Measurements from ENCODE around the gene ARHGAP18. TPM values are rescaled to one million over a fixed set of nuclear protein-coding genes. Genes with fewer than 3 reads are reported as not detected.

Gene ARHGAP18
- total RNA-seq, 1 donor from 2014 or later = 27.6 TPM

DNA sequence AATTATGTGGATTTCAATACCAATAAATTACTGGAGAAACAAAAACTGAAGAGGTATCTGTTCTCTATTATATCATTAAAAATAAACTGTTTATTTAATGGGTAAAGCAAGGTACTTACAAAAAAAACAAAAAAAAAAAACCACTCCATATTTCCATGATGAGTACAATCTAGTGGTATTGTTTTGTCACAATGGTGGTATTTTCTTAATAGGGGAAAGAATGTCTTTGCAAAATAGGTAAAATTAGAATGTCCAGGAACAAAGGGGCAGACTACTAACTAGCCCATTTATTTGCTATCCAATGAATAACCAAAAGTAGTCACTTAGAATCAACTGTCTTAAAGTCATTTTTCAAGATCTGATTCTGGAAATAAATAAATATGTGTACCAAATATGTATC is 92.0 kb downstream of the ARHGAP18 start:
- DNase-seq (ENCODE audit: low read depth in 2 of 2) = peak in 1 of 2 donors; percentile 35

DNA sequence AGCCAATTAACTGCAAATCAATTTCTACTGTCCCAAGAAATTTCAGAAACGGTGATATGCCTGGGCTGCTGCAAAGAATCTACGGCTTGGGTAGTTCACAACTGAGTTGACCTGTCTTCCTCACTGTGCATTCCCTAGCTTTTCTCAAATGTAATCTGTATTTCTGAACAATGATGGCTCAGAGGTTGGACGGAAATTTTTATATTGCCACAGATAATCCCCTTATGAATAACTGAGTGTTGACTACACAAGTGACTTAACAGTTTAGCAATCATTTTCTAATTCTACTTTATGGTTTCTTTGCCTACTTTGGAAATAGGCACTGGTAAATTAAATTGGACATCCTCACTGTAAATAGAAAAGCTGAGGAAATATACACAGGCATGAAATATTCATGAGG is 94.5 kb downstream of the ARHGAP18 start:
- no peak for DNase-seq (ENCODE audit: low read depth in 2 of 2)

DNA sequence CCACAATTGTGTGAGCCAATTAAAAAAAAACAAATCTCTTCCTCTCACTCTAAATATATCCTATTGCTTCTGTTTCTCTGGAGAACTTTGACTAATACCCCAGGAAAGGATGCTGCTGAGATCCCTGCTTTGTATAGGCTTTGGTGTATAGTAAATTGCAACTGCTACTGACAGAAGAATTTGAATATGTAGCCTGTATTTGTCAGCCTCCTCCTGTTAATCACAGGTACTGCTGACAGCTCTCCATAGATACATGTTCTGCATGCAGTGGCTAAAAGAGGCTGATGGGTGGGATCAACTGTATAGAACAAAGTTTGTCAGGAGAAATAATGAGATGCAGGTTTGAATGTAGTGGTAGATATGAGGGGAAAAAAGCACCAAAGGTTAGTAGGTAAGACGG is 95.0 kb downstream of the ARHGAP18 start:
- no peak for DNase-seq (ENCODE audit: low read depth in 2 of 2)

DNA sequence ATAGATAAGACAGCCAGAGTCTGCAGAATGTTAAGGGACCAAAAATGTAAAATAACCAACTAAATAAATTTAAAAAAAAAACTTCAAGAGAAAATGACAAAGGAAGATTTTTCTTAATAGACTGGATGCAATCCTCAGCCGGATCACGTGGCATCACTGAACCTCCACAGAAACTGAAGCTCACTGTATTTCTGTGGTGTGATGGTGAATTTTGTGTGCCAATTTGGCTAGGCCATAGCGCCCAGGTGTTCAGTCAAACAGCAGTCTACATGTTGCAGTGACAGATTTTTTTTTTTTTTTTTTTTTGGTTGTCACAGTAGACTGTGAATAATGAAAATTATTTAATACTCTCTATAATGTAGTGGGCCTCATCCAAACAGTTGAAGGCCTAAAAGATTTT is 95.5 kb downstream of the ARHGAP18 start:
- no peak for DNase-seq (ENCODE audit: low read depth in 2 of 2)

DNA sequence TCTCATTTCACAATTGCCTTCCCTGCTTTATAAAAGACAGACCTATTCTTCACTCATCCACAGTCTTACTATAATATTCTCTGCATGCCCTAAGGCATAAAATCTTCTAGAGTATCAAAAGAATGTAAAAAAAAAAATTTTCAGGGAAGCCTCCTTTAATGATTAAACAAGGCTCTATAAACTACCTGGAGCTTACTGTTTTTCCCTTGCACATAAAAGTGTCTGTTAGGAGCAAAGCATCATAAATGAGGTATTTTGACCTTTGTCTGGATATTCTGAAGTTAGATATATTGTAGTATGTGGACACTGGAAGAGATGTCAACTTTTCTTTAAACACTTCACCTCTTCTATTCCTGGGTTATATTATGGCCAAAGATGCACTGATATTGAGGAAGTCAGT is 97.5 kb downstream of the ARHGAP18 start:
- no peak for DNase-seq (ENCODE audit: low read depth in 2 of 2)

DNA sequence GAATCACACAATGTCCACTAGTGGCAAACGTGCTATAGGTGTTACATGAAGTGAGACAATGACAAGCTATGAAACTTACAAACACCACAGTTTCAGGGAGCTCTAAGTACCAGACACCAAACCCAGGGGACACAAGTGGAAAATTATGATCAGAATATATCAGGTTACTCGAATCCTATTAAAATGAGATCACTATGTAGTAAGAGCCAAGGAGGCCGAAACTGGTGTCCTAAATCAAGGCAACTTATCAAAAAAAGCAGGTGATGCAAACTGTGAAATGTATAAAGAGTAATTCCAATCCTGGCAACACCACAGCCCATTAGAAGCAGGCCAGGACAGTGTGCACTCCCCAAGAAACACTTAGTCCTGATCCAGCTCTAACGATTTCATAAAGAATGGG is 100.3 kb downstream of the ARHGAP18 start:
- DNase-seq (ENCODE audit: low read depth in 2 of 2) = no peak

DNA sequence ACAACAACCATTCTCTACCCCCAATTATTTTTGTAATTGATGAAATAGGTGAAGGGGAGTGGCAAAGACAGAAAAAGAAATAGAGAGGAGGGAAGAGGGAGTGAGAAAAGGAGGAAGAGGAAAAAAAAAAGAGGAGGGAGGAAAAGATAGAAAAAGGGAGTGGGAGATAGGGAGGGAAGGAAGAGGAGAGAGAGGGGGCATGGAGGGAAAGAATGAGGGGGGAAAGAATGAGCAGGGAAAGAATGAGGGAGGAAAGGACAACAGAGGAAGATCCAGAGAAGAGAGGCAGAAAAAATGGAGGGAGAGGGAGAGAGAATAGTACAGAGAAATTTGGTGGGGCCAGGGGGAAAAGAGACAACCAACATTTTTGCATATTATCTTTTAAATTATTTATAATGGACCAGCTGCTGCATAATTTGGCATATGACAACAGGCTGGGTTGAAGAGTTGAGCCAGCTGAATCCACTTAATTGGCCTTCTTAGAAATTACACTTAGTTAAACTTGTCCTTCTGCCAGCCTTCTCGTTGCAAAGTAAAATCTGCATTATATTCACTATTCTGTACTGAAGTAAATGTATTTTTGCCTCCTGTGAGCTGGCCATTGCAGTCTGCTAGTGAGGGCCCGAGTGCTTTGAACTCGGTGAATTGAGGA is 101.0 kb downstream of the ARHGAP18 start:
- DNase-seq (ENCODE audit: low read depth in 2 of 2) = no peak

DNA sequence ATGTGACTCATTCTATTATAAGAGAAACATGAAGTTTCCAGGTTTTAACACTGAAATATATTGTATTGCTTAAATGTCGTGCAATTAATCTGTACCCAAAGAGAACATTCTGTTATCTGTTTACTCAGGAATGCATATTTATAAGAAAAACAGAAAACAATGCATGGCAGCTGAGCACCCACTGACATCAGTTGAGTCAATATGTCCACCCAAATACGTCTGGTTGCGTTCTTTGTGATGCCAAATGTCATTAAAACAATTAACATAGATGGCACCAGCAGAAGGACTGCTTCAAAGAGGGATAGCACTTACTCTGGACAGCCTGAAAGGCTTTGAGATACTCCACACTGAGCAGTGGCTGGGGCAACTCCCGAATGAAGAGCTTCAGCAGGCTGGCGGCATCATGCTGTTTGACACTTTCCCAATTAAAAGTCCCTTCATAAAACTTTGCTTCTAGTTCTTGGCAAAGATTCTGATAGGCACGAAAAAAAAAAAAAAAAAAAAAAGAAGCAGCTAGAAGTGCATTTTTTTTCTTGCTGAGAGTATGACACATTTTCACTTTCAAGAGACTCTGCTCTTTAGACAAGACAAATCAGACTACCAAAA is 102.3 kb downstream of the ARHGAP18 start:
- DNase-seq (ENCODE audit: low read depth in 2 of 2) = no peak

DNA sequence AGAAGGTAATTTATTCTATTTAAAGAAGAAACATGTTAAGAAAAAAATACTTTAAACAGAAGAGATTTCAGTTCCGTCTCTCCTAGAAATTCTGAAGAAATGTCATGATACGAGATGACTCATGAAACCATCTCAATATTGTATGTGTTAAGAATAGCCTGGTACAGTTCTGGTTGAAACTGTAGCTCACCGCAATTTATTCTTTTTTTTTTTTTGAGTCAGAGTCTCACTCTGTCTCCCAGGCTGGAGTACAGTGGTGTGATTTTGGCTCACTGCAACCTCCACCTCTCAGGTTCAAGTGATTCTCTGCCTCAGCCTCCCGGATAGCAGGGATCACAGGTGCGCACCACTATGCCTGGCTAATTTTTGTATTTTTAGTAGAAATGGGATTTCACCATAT is 103.3 kb downstream of the ARHGAP18 start:
- no peak for DNase-seq (ENCODE audit: low read depth in 2 of 2)

DNA sequence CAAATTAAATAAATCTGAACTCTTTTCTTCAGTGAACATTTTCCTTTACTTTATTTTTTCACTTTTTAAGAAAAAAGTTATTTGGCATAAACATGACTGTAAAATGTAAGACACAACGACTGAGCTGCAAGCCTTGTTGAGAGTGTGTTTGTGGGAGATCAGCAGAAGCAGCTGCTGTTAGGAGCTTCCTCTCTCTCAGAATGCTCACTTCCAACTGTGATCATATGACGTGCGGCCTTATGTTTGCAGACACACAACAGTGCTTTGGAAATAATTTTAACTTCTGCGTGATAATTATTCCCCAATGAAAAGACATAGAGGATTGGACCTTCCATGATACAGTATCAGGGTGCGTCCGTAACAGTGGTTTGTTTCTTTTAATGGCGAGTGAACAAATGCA is 104.0 kb downstream of the ARHGAP18 start:
- no peak for DNase-seq (ENCODE audit: low read depth in 2 of 2)

DNA sequence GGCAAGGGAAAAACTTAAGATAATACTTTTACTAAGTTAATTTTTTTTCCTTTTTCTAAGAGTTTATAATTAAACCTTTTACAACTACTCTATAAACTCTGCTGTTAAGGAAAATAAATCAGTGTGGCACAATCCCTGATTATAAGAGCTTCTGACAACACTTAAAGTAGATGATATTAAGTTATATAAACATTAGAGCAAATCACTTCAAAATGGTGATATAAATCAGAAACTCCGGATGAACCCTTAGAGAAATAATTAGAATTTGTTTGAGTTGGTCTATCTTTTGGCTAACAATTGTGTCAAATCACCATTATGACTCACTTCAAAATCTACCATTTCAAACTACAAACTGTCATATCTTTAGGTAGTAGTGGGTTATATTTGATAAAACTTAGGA is 104.9 kb downstream of the ARHGAP18 start:
- no peak for DNase-seq (ENCODE audit: low read depth in 2 of 2)

DNA sequence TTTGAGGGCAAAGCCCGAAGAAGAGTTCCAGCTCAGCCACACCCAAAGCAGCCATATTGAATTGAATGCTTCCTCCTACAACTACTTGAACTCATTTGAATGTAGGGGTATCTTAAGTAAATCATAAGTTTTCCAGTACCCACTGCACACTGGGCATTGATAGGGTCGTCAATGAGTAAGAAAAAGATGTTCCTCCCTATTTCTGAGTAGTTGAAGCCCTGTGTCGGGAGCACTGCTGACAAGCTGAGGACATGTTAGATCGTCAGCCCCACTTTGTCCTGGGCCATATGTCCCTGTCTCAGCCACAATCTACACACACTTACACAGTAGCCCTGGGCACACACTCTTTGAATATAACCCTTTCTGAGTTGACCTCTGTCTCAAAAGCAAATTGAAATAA is 105.7 kb downstream of the ARHGAP18 start:
- DNase-seq (ENCODE audit: low read depth in 2 of 2) = no peak

DNA sequence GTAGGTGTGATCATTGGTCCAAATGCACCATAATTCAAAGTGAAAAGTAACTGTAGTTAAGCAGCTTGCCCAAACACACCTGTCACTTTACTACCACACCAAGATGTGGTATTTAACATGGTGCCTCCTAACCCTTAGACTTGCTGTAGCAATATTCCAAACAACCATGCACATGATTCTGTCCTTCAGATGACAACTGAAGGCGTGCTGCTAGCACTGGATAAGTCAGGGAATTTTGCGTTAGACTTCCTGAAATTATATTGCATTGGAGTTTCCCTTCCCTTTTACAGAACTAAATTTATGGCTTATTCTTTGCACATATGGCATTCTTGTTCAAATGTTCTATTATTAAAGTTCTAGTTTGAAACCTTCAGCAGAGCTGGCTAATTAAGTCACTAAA is 106.2 kb downstream of the ARHGAP18 start:
- DNase-seq (ENCODE audit: low read depth in 2 of 2) = no peak

DNA sequence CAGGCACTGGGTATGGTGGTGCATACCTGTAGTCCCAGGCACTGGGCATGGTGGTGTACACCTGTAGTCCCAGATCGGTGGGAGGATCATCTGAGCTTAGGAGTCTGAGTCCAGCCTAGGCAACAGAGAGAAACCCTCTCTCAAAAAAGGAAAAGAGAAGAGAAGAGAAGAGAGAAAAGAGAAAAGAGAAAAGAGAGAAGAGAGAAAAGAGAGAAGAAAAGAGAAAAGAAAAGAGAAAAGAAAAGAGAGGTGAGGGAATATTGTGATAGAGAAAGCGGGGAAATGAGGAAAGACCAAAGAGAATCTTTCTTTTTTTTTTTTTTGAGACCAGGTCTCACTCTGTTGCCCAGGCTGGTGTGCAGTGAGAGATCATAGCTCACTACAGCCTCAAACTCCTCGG is 108.7 kb downstream of the ARHGAP18 start:
- no peak for DNase-seq (ENCODE audit: low read depth in 2 of 2)

DNA sequence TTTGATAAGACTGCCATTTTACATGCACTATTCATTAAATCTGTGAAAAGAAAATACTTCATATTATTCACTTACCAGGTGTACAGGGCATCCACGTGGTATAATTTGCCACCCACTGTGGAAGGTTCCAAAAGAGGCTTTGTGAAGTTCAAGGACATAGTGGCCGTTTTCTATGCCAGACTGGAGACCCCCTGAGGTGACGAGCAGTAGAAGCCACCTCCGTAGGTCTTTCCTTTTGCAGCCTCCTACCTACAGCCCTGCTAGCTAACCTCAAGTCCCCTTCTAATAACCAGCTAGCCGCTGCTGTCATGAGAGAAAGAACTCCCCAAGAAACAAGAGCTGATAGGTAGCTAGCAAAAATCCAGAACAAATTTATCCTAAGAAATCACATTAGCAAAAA is 110.5 kb downstream of the ARHGAP18 start:
- DNase-seq (ENCODE audit: low read depth in 2 of 2) = no peak

DNA sequence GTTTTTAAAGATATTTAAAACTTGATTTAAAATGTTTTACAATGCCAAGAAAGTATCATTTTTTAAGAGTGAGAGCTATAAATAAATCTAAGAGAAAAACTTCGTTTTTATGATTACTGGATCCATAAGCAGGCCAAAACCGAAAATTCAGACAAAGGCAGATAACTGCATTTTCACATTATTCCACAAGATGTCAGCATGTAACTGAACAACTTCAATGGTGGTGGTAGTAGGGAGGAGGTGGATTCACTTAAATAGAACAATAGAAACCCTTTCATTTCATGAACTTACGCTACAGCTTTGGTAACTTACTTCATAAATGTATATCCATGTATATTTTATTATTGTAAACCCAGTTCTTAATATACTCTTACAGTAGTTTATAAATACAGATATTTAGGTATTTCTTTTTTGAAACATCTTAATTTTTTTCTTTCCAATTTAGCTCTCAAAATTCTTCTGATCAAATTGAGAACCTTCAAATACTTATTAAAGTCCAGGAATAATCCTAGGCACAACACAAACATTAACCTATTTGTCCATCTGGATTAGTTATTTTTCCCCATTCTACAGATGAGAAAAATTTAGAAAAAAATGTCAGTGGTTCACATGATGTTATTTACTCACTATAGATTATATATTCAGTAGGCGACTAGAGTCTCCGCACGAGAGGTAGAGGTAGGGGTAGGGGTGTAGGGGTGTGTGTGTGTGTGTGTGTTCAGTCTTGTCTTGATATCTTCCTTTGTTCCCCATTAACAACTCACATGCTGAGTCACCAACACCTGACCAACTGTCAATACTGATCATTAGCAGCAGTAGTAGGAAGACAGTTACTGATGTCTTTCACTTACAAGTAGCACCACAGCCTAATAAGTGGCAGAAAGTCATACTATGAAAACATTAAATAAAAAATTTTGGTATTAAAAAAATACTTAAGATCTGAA is 111.5 kb downstream of the ARHGAP18 start:
- peak; percentile 84 to 91 for DNase-seq (ENCODE audit: low read depth in 2 of 2)

DNA sequence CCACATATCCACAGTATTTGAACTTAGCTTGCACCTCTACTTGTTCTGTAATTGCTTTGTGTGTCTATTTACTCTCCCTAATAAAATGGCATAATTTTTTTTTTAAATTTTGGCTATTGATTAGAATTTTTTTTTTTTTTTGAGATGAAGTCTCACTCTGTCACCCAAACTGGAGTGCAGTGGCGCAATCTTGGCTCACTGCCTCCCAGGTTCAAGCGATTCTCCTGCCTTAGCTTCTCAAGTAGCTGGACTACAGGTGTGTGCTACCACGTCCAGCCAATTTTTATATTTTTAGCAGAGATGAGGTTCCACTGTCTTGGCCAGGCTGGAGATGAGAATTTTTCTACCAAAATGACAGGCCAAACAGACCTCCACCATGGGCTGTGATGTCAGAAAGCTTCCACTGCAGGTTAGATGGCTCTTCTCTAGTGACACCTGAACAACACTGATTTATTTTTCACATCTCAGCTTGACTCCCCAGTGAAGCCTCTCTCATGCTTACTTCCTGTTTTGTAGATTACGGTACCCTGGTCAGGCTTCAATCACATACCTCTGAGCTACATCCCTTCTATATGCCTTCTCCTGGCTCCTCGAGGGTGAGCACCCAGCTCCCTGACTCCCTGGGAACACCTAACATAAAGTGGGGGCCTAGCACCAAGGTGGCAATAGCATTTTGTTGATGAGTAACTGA is 112.8 kb downstream of the ARHGAP18 start:
- no peak for DNase-seq (ENCODE audit: low read depth in 2 of 2)

DNA sequence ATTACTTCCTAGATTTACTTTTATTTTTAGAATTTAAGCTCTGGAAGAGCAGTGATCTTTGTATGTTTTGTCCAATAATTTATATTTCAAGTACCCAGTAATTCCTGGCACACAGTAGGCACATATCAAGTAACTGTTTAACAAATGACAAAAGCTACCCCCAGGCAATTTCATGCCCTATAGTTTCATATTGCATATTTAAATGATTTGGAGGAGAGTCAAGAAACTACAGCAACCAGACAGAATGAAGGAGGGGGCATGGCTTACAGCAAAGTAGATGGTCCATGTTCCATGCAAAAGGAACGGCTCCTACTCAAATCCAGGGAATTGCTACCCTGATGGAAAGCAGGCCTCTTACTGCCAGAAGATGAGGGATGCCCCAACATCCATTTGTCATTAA is 113.5 kb downstream of the ARHGAP18 start:
- DNase-seq (ENCODE audit: low read depth in 2 of 2) = no peak

DNA sequence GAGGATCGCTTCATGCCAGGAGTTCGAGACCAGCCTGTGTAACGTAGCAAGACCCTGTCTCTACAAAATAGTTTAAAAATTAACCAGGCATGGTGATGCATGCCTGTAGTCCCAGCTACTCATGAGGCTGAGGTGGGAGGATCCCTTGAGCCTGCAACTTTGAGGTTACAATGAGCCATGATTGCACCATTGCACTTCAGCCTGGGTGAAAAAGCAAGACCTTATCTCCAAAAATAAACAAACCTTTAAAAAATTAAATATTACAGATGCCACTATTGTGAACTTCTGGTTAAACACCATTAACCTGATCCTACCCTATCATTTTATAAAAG is 116.8 kb downstream of the ARHGAP18 start:
- no peak for DNase-seq (ENCODE audit: low read depth in 2 of 2)

DNA sequence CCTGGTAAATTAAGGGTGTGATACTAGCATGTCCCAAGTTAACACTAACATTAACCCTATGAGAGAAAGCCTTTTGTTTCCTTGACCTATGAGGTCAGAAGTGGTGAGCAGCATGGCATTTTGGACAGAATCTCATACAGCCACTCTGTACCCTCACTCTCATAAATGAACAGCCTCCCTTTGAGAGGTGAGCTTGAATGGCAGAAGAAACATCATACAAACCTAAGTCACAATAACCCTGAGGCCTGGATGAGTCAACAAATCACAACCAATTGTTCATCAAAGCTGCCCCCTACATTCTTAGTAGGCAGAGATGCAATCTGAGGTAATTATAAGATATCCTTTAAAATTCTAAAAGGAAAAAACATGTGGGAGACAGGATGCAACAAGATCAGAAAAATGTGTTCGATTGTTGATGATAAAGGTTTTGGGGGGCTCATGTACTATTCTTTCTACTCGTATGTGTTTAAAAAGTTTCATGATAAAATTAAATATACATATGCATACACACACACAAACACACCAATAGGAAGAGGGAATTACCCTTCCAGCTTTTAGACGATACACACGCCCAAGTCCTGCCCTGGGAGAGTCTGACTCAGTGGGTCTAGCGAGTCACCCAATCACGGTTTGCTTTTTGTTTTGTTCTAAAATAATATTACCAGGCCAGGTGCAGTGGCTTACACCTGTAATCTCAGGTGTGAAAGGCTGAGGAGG is 117.3 kb downstream of the ARHGAP18 start:
- no peak for DNase-seq (ENCODE audit: low read depth in 2 of 2)

DNA sequence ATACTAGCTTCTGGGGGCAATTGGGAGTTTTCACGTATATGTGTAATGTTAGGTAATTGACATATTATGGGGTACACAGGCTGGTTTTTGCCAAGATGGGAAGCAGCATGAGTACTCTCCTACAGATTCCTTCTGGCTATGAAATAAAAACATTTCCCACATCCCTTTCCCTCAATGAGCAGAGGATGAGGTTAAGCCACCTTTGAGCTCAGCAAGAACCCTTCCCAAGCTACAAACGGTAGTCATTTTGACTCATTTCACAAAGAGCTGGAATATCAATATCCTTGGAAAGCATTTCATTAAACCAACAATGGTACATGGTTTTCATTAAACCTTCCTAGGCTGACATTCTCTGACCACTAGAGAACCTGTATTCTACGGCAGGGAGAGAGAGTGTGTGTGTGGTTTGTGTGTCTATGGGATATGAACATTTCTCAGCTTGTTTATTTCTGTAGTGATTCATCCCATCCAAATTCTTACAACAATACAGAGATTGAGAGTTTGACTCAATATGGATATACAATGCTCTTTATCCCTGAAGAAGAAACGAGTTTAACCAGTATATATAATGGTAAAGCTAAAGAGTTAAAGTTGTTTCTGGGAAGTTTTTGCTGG is 119.5 kb downstream of the ARHGAP18 start:
- DNase-seq (ENCODE audit: low read depth in 2 of 2) = peak in 1 of 2 donors; percentile 78
